Subcutaneous abdominal adipose tissue (tissue), 5 donors: ENCODE results near the gene MT1A.

Source experiments
- H3K27ac ChIP-seq: one replicate; pipeline ENCODE4 v1.7.0; 2013; ENCODE audit warnings: low read depth, mild to moderate bottlenecking, inconsistent platforms, low read length, moderate library complexity
- H3K27me3 ChIP-seq, 5 donors: one replicate each; pipeline ENCODE4 v1.7.0; 2013; ENCODE audit warnings: low read length in 5 of 5, inconsistent platforms in 1 of 5; ENCODE audit not compliant: control insufficient read depth in 5 of 5, insufficient read depth in 4 of 5
- H3K36me3 ChIP-seq, 5 donors: one replicate each; pipeline ENCODE4 v1.7.0; 2013; ENCODE audit warnings: low read length in 5 of 5; ENCODE audit not compliant: control insufficient read depth in 5 of 5, insufficient read depth in 5 of 5
- H3K4me1 ChIP-seq, 5 donors: one replicate each; pipeline ENCODE4 v1.7.0; 2013; ENCODE audit warnings: low read length in 5 of 5, mild to moderate bottlenecking in 3 of 5, moderate library complexity in 1 of 5; ENCODE audit not compliant: control insufficient read depth in 5 of 5, insufficient read depth in 5 of 5
- H3K4me3 ChIP-seq, 5 donors: one replicate each; pipeline ENCODE4 v1.7.0; 2013; ENCODE audit warnings: low read length in 5 of 5, low read depth in 1 of 5
- H3K9ac ChIP-seq, 5 donors: one replicate each; pipeline ENCODE4 v1.7.0; 2013; ENCODE audit warnings: low read length in 5 of 5, mild to moderate bottlenecking in 4 of 5, moderate library complexity in 3 of 5
- H3K9me3 ChIP-seq, 5 donors: one replicate each; pipeline ENCODE4 v1.7.0; 2013; ENCODE audit warnings: low read length in 5 of 5; ENCODE audit not compliant: control insufficient read depth in 5 of 5
- donor health status: healthy.
- donor health status: healthy.
- donor health status: healthy.
- donor health status: healthy.
- donor health status: healthy.

The MT1A gene

DNA sequence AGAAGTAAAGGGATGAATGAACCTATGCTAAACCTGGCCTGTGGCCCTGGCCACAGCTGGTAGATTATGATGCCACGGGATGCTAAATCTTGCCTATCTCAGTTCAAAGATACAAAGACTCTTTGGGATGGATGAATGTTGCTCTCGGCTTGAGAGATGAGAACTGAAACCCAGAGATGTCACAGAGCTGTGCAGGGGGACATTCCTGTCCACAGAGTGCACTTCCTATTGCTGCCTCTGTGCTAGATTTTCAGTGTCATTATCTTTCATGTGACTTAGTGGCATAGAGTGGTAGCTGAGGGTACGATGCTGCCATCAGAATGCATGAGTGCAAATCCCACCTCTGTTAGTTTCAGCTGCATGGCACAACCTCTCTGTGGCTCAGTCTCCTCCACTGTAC, 8.3 kb upstream of the MT1A start:
- Histone ChIP-seq H3K36me3 (no peaks in the 10 kb centered on the region), H3K4me1 (peaks cover 7 to 54% (median 40%) of the 10 kb centered on the region in 5 donors), H3K9me3 (no peaks in the 10 kb centered on the region), H3K4me3 (no peak overlapping the region), H3K27ac (no peak overlapping the region), H3K27me3 (peaks cover 0 to 9% (median 0%) of the 10 kb centered on the region in 5 donors), H3K9ac (no peak overlapping the region)

DNA sequence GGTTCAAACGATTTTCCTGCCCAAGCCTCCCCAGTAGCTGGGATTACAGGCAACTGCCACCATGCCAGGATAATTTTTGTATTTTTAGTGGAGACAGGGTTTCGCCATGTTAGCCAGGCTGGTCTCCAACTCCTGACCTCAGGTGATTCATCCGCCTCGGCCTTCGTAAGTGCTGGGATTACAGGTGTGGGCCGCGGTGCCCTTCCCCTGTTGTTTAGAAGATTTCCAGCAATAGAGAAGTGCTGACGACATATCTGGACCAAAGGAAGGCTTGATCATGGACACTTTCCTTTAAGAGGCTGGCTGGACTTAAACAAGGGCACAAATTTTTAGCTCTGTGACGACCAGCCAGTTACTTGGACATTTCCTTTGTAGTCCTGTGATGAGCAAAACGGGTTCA, 7.3 kb upstream of the MT1A start:
- peaks cover 0 to 10% (median 2%) of the 10 kb centered on the region in 5 donors for H3K27me3 ChIP-seq
- no peaks in the 10 kb centered on the region for H3K36me3 ChIP-seq
- H3K4me3 ChIP-seq: peak overlapping the region in 3 of 5 donors; percentile 62 to 85 (median 79)
- peaks cover 4 to 49% (median 30%) of the 10 kb centered on the region in 5 donors for H3K4me1 ChIP-seq
- H3K27ac ChIP-seq: peak overlapping the region; percentile 67
- peak overlapping the region in 1 of 5 donors; percentile 58 for H3K9ac ChIP-seq
- no peaks in the 10 kb centered on the region for H3K9me3 ChIP-seq

DNA sequence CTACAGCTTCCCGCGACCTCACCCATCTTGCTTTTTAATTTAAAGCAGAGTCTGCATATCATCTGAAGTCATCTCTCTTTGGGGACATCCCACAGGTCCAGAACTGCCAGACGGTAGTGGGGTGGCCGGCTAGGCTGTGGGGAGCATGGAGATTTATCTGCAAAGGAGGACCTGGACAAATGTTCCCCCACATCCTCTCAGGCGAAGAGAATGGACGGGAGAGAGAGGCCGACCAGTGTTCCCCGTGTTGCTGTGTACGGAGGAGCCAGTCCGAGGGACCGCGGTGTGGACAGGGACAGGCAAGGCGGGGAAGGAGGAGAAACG, 6.7 kb upstream of the MT1A start:
- Histone ChIP-seq H3K9me3 (no peaks in the 10 kb centered on the region), H3K27ac (peak overlapping the region; percentile 67), H3K36me3 (no peaks in the 10 kb centered on the region), H3K4me1 (peaks cover 4 to 43% (median 24%) of the 10 kb centered on the region in 5 donors), H3K9ac (peak overlapping the region; percentile 44 to 77 (median 67)), H3K4me3 (peak overlapping the region; percentile 62 to 85 (median 77)), H3K27me3 (peaks cover 0 to 10% (median 2%) of the 10 kb centered on the region in 5 donors)

GRCh38 chr16:56632156-56632847, 6.2 kb upstream of the MT1A start, which contains the start of gene MT1M:
MT1M (plus strand) TSS chr16:56632659; CDS start chr16:56632732, 73 bp downstream.
- Histone ChIP-seq H3K9me3 (no peaks in the 10 kb centered on the region), H3K36me3 (no peaks in the 10 kb centered on the region), H3K4me1 (peaks cover 3 to 38% (median 20%) of the 10 kb centered on the region in 5 donors), H3K27ac (peak within 1 kb of the TSS; percentile 67), H3K27me3 (peaks cover 0 to 10% (median 2%) of the 10 kb centered on the region in 5 donors), H3K9ac (peak within 1 kb of the TSS; percentile 44 to 78 (median 77)), H3K4me3 (peak within 1 kb of the TSS; percentile 62 to 85 (median 79))

GRCh38 chr16:56632848-56633365, 5.6 kb upstream of the MT1A start:
- peaks cover 0 to 10% (median 2%) of the 10 kb centered on the region in 5 donors for H3K27me3 ChIP-seq

GRCh38 chr16:56633535-56633934, 4.9 kb upstream of the MT1A start:
- H3K27ac ChIP-seq: no peak overlapping the region
- H3K9me3 ChIP-seq: no peaks in the 10 kb centered on the region
- H3K4me1 ChIP-seq: peaks cover 3 to 47% (median 27%) of the 10 kb centered on the region in 5 donors
- peak overlapping the region; percentile 27 to 85 (median 62) for H3K4me3 ChIP-seq
- H3K9ac ChIP-seq: no peak overlapping the region
- no peaks in the 10 kb centered on the region for H3K36me3 ChIP-seq
- peaks cover 0 to 10% (median 2%) of the 10 kb centered on the region in 5 donors for H3K27me3 ChIP-seq

More at GRCh38 chr16:56632848-56633365, 5.6 kb upstream of the MT1A start:
- Histone ChIP-seq H3K9ac (peak overlapping the region; percentile 38 to 78 (median 75)), H3K9me3 (no peaks in the 10 kb centered on the region), H3K27ac (no peak overlapping the region), H3K4me1 (peaks cover 3 to 41% (median 24%) of the 10 kb centered on the region in 5 donors), H3K4me3 (peak overlapping the region; percentile 62 to 85 (median 79)), H3K36me3 (no peaks in the 10 kb centered on the region)

DNA sequence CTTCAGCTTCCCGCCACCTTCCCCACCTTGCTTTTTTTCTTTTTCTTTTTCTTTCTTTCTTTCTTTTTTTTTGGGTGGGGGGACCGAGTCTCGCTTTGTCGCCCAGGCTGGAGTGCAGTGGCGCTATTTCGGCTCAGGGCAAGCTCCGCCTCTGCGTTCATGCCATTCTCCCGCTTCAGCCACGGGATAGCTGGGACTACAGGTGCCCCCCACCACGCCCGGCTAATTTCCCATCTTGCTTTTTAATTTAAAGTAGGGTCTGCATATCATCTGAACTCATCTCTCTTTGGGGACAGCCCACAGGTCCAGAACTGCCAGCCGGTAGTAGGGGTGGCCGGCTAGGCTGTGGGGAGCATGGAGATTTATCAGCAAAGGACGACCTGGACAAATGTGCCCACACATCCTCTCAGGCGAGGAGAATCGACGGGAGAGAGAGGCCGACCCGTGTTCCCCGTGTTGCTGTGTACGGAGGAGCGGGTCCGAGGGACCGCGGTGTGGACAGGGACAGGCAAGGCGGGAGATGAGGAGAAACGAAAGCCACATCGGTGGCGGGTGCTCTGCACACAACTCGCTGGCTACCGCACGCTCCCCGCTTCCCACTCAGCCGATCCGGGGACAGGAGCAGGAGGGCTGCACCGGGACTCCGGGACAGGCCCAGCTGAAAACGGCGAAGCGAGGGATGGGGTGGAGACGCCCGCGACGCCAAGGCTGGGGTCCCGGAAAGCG, 3.6 kb upstream of the MT1A start:
- no peaks in the 10 kb centered on the region for H3K9me3 ChIP-seq
- peaks cover 0 to 10% (median 2%) of the 10 kb centered on the region in 5 donors for H3K27me3 ChIP-seq
- H3K9ac ChIP-seq: no peak overlapping the region
- H3K4me1 ChIP-seq: peaks cover 4 to 53% (median 37%) of the 10 kb centered on the region in 5 donors
- no peaks in the 10 kb centered on the region for H3K36me3 ChIP-seq
- peak overlapping the region in 1 of 5 donors; percentile 26 for H3K4me3 ChIP-seq
- H3K27ac ChIP-seq: no peak overlapping the region

- Histone ChIP-seq H3K4me1 (peaks cover 4 to 54% (median 37%) of the 10 kb centered on the region in 5 donors), H3K9me3 (no peaks in the 10 kb centered on the region), H3K27ac (no peak overlapping the region), H3K9ac (no peak overlapping the region), H3K27me3 (peaks cover 0 to 10% (median 2%) of the 10 kb centered on the region in 5 donors), H3K36me3 (no peaks in the 10 kb centered on the region), H3K4me3 (no peak overlapping the region)
Measured at GRCh38 chr16:56635441-56635967, 3.0 kb upstream of the MT1A start.

- no peak overlapping the region for H3K27ac ChIP-seq
- no peak overlapping the region for H3K4me3 ChIP-seq
- H3K9me3 ChIP-seq: no peaks in the 10 kb centered on the region
- peaks cover 0 to 10% (median 2%) of the 10 kb centered on the region in 5 donors for H3K27me3 ChIP-seq
- H3K4me1 ChIP-seq: peaks cover 4 to 48% (median 32%) of the 10 kb centered on the region in 5 donors
- H3K36me3 ChIP-seq: no peaks in the 10 kb centered on the region
- no peak overlapping the region for H3K9ac ChIP-seq
Measured at GRCh38 chr16:56636616-56637413, 1.7 kb upstream of the MT1A start.
